ENCODE measurements around the gene MRAS.

The MRAS gene

DNA sequence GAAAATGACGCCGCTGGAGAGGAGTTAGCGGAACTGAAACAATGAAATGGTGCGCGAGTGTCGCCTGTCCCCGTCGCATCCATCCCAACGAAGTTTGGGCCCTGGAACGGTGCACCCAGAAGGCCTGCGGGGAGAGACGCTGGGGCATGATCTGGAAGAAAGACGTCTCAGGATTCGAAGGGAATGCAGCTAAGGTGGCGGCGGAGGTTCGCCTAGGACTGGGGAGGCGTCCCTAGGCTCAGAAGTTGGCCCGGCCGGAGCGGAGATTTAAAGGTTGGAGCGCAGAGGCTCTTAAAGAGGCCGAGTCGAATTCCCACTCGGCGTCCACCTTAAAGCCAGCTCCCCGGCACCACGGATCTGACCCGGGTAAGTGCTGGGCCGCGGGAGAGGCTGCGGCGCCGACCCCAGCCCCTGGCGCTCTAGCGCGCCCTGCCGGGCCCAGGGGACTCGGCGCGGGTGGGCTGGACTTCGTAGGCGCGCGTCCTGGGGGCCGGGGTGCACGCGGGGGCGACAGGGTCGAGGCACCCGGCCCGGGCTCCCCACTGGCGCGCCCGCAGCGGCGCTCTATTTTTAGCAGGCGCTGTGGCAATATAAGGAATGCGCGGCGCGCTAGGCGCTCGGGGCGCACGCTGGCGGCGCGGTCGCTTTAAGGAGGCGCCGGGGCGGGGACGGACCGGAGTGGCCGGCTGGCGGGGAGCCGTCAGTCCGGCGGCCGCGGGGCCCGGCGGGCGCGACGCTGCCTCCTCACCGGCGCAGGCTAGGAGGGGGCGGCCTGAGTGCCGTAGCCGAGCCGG lies at the start of gene MRAS:
MRAS (plus strand) TSS at position 620 of the 794 bp plus-strand sequence. CDS start 24,305 bp downstream, outside the sequence.
- DNase-seq, result peak; percentile 65

GRCh38 chr3:138300647-138301046 lies 47.7 kb upstream of the MRAS start:
- DNase-seq, result no peak

DNA sequence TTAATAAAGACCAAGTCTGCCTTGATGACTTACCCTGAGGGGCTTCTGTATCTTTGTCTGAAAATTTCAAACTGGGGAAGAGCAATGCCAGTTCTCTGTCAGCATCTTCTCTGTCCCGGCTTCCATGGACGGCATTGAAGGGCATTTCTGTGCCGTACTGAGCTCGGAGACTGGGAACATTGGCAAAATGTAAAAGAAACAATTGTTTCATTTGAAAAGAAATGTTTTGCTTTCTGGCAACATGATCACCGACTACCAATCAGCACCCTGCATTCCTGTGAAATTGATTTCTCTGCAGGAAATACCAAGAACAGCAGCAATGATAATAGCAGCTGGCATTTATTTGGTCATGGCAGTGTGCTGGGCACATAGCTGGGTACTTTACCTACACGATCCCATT lies 44.9 kb upstream of the MRAS start:
- DNase-seq, result no peak

GRCh38 chr3:138307899-138308298 lies 40.5 kb upstream of the MRAS start:
- no peak for DNase-seq

DNA sequence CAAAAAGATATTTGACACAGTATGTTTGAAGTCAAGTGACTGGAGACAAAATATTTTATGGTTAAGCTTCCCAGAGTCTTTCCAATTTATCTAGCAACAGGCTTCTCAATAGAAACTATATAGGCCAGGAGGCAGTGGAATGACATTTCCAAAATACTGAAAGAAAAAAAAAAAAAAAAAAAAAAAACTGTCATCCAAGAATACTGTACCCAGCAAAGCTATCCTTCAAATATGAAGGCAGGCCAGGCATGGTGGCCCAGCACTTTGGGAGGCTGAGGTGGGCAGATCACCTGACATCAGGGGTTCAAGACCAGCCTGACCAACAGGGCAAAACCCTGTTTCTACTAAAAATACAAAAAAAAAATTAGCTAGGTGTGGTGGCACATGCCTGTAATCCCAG lies 39.6 kb upstream of the MRAS start:
- DNase-seq, result peak; percentile 19

GRCh38 chr3:138310494-138310893 lies 37.9 kb upstream of the MRAS start:
- DNase-seq, result no peak

- DNase-seq, result no peak
These were observed 33.6 kb upstream of the MRAS start for GRCh38 chr3:138314751-138315150.

GRCh38 chr3:138317687-138318086 lies 30.7 kb upstream of the MRAS start:
- DNase-seq, result no peak

GRCh38 chr3:138323971-138324370 lies 24.4 kb upstream of the MRAS start:
- DNase-seq, result peak; percentile 40

DNA sequence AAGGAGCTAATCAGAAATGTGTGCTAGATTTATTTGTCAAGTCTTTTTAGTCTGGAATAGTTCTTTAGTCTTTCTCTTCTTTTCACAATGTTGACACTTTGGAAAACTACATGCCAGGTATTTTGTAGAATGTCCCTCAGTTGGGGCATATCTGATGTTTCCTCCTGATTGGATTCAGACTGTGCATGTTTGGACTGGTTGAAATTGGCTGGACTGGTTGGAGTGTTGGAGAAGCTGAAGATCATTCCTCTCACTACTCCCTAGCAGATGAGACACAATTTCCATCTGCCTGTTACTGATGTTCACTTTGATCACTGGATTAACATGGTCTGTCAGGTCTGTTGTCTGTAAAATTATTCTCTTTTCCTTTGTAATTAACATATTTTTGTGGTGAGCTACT lies 22.4 kb upstream of the MRAS start:
- no peak for DNase-seq

DNA sequence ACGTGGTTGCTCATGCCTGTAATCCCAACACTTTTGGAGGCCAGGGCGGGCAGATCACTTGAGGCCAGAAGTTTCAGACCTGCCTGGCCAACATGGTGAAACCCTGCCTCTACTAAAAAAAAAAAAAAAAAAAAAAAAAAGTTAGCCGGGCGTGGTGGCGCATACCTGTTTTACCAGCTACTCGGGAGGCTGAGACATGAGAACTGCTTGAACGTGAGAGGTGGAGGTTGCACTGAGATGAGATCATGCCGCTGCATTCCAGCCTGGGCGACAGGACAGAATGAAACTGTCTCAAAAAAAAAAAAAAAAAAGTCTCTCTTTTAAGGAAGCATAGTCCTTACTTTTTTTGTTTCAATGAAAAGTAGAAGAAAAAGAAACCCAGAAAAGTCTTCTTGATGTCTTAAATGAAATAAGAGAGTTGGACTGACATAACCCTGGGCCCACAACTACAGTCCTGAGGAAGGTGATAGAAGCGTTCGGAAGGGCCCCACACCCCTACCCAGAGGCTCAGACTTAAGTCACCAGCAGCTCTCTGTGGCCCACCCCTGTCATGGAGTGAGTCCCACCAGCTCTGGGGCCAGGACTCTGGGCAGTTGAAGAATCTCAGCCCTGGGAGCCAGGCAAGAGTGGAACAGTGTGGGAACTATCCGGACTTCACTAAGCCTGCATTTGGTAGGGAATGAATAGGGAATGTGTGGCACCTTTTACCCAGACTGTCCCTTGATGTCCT lies 21.3 kb upstream of the MRAS start:
- DNase-seq, result peak; percentile 28

GRCh38 chr3:138327831-138328230 lies 20.5 kb upstream of the MRAS start:
- DNase-seq, result peak; percentile 21

DNA sequence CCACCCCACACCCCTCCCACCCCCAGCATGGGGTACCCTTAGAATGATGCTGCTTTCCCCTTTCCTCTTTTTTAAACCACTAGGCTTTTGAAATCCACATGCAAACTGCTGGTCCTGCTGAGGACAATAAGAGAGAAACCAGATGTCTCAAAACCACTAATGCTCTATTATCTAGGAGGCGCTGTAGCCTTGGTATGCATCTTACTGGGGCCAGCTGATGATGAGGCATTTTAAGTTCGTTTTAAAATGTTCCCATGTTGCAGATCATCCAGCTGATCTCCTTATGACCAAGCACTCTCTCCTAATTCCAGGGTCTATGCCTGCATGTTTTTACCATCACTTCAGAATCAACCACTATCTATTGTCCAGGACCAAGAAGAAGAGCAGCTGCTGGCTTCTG lies 20.0 kb upstream of the MRAS start:
- DNase-seq, result peak; percentile 11

- peak; percentile 91 for DNase-seq
These were observed 19.0 kb upstream of the MRAS start, which contains the start of gene NME9 for GRCh38 chr3:138329127-138329983. NME9 (minus strand) TSS chr3:138329851; CDS start chr3:138329335, 516 bp downstream.

DNA sequence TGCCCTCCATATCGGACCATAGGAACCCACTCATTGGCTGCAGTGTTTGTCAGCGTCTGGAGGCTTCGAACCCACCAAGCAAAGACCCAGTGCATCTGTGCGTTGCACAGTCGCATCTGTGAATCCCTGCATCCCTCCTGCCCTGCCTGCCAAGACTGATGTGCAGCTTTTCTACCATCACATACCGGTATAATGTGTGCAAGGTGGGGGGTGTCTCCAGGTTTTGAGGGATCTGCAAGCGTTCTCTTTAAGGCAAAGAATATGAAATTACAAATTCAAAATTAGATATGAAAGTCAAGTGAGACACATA lies 18.4 kb upstream of the MRAS start:
- DNase-seq, result no peak

DNA sequence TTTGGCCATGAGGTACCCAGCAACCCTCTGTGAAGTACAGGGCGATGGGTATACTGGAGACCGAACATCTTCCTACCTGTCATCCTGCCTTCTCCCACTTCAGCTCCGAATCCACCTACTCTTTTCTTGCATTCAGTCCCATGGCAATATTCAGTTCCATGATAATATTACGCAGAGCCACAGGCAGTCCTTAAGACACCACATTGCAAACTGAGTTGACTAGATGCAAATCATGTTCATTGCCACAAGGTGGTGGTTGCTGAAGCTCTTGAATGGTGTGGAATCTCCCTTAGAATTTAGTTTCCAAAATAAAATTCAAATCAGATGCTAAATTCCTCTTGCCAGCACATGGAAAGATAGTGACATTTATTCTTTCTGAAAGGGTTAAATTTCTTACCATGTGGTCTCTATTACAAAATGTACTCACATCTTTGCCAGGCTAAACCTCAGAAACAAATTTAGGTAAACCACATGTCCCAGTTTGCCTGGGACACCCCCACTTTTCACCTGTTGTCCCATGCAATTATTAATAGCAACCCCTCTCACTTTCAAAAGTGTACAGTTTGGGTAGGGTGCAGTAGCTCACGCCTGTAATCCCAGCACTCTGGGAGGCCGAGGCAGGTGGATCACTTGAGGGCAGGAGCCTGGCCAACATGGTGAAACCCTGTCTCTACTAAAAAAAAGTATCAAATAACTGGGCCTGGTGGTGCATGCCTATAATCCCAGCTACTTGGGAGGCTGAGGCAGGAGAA lies 17.1 kb upstream of the MRAS start:
- DNase-seq, result peak; percentile 37

DNA sequence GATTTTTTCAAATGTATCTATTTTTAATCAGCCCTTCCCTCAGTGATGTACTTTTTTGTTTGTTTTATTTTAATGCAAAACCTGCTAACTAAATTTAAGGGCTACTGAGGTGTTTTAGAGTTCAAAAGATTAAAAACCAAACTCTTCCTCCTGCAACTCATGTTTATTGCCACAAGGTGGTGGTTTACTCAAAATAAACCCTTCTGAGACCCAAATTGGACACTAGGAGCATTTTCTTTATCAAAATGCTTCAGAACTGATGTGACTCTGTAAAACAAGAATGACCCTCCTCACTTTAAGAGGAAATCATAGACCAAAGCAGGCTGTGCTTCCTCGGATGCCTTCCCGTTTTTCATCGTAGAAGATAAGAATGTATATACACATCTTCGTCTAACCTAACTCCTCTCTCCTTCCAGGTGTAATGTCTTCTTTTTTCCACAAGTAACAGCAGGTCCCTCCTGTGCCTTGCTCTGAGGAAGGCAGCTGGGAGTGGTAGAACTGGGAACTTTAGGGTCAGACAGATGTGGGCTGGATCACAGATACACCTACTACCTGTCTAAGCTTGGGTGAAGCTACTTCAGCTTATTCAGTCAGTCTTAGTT lies 15.8 kb upstream of the MRAS start:
- DNase-seq, result peak; percentile 17

- DNase-seq, result peak; percentile 3
These were observed 13.8 kb upstream of the MRAS start for GRCh38 chr3:138334608-138335007.

DNA sequence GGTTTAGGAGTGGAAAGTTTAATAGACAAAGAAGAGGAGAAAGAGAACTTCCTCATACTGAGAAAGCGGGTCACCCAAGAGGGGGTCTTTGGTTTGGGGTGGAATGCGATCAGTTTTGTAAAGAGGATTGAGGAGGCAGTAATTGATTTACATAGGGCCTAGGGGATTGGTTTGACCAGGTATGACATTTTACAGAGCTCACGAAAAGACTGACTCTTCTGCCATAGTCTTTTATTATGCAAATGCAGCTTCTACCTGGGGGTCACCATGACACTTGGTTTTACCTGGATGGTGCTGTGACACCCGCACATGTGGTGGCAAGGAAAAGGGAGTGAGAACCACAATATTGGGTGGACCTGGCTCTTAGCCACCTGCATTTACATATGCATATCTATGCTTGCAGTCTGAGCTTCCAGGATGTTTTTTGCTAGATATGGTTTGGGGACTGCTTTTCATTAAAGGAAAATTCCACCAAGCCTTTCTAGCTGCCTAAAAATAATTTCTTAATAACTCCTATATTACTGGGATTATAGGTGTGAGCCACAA lies 11.9 kb upstream of the MRAS start:
- DNase-seq, result no peak

GRCh38 chr3:138338244-138338643 lies 10.1 kb upstream of the MRAS start:
- no peak for DNase-seq

DNA sequence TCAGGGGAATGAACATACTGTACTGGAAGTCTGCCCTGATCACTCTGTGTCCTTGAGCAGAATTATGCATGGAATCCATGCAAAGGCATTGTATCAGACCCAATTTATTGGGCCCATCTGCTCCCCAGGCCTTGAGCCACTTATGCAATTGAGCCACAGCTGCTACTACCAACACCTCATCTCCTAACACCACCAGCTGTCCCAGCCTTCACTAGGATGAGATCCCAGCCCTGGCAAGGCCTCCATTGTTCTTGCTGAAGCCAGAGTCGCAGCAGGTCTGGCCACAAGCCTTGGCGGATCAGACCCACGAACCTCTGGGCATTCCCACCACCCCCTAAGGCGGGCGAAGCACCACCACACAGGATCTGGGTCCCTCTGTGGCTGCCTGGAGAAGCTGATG lies 9.6 kb upstream of the MRAS start:
- DNase-seq, result no peak

DNA sequence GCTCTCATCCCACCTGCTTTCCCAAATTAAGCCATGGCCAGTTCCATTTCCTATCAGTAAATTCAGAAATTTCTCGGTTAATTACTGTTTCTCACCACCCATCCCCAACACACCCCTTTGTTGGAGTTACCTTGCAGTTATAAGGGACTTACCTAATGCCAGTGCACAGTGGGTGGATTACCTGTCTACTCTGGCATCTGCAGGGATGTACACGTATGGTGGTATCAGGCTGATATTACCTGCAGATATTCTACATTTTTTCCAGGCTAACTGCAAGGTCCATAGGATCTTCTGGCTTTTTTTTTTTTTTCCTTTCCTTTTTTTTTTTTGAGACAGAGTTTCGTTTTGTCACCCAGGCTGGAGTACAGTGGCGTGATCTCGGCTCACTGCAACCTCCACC lies 7.9 kb upstream of the MRAS start:
- DNase-seq, result no peak

Measured in activated CD8-positive, alpha-beta memory T cell treated with anti-CD3 and anti-CD28 coated beads for 24 hours (primary cell).